ENCODE data around the gene SERTM1.

SERTM1 gene

GRCh38 chr13:36673838-36674326, at the start of gene SERTM1:
Gene SERTM1 (plus strand): TSS chr13:36674020. CDS start chr13:36695079, 21,059 bp downstream.
- peak; percentile 82 for ATAC-seq
- TF ChIP-seq TSHZ2 (CRISPR knock-in tag; IDR thresholded peaks at IDR 0.05): no peak
- TF ChIP-seq PPARA (CRISPR knock-in tag; IDR thresholded peaks at IDR 0.05; ENCODE audit: borderline replicate concordance): no peak
- no peak for TF ChIP-seq ARNTL (CRISPR knock-in tag; IDR thresholded peaks at IDR 0.05; ENCODE audit: borderline replicate concordance, low read depth)
- no peak for TF ChIP-seq CSRNP3 (CRISPR knock-in tag; IDR thresholded peaks at IDR 0.05)
- TF ChIP-seq TOX (CRISPR knock-in tag; IDR thresholded peaks at IDR 0.05; ENCODE audit: borderline replicate concordance): no peak
- TF ChIP-seq CSDC2 (CRISPR knock-in tag; IDR thresholded peaks at IDR 0.05): no peak
- TF ChIP-seq PATZ1 (CRISPR knock-in tag; IDR thresholded peaks at IDR 0.05; ENCODE audit: borderline replicate concordance): no peak
- TF ChIP-seq TCF4 (CRISPR knock-in tag; IDR thresholded peaks at IDR 0.05; ENCODE audit: borderline replicate concordance): no peak
- TF ChIP-seq ZNF565 (CRISPR knock-in tag; conservative IDR thresholded peaks at IDR 0.05; ENCODE audit: low read depth): no peak
- no peak for TF ChIP-seq RARB (CRISPR knock-in tag; IDR thresholded peaks at IDR 0.05)
- TF ChIP-seq GLIS3 (CRISPR knock-in tag; IDR thresholded peaks at IDR 0.05): no peak
- no peak for TF ChIP-seq CREB5 (CRISPR knock-in tag; IDR thresholded peaks at IDR 0.05; ENCODE audit: low read depth)
- TF ChIP-seq ZC3H10 (CRISPR knock-in tag; IDR thresholded peaks at IDR 0.05): no peak
- no peak for TF ChIP-seq ZFP30 (CRISPR knock-in tag; IDR thresholded peaks at IDR 0.05)
- TF ChIP-seq ZNF8 (CRISPR knock-in tag; IDR thresholded peaks at IDR 0.05): no peak

GRCh38 chr13:36628377-36629056, 45.3 kb upstream of the SERTM1 start:
- no peak for ATAC-seq
- TF ChIP-seq CREB5 (CRISPR knock-in tag; IDR thresholded peaks at IDR 0.05; ENCODE audit: low read depth) (no peak), CSDC2 (CRISPR knock-in tag; IDR thresholded peaks at IDR 0.05) (no peak), CSRNP3 (CRISPR knock-in tag; IDR thresholded peaks at IDR 0.05) (no peak), TCF4 (CRISPR knock-in tag; IDR thresholded peaks at IDR 0.05; ENCODE audit: borderline replicate concordance) (no peak), ISL1 (CRISPR knock-in tag; IDR thresholded peaks at IDR 0.05) (no peak), RARB (CRISPR knock-in tag; IDR thresholded peaks at IDR 0.05) (no peak), PPARA (CRISPR knock-in tag; IDR thresholded peaks at IDR 0.05; ENCODE audit: borderline replicate concordance) (no peak), ZFP3 (CRISPR knock-in tag; IDR thresholded peaks at IDR 0.05) (no peak), TSHZ2 (CRISPR knock-in tag; IDR thresholded peaks at IDR 0.05) (no peak)

Measured in SK-N-SH treated with all-trans-retinoic acid at 6 μM for 48 hours (cell line).